ENCODE measurements around the gene HMGCS2. TPM values are rescaled to one million over a fixed set of nuclear protein-coding genes. Genes with fewer than 3 reads are reported as not detected.

The HMGCS2 gene
- total and polyA plus RNA-seq, 4 donors: 297 to 944 (median 841) TPM

- Histone ChIP-seq H3K27me3 (ENCODE audit: control insufficient read depth in 4 of 4, insufficient read depth in 4 of 4, low read length in 3 of 4) (no peaks in the 10 kb centered on the region), H3K9ac (ENCODE audit: low read depth in 1 of 2, low read length in 2 of 2) (no peak overlapping the region), H3K36me3 (ENCODE audit: control insufficient read depth in 4 of 4, insufficient read depth in 3 of 4, low read depth in 1 of 4, low read length in 3 of 4) (no peaks in the 10 kb centered on the region), H3K9me3 (ENCODE audit: control insufficient read depth in 4 of 4, low read length in 3 of 4) (peaks cover 0 to 6% (median 3%) of the 10 kb centered on the region in 4 donors), H3K27ac (ENCODE audit: low read depth in 1 of 2, low read length in 2 of 2) (no peak overlapping the region), H3K4me3 (ENCODE audit: low read depth in 1 of 3, low read length in 3 of 3) (no peak overlapping the region), H3K4me1 (ENCODE audit: control insufficient read depth in 4 of 4, insufficient read depth in 4 of 4, low read length in 3 of 4) (no peaks in the 10 kb centered on the region)
- no peak for TF ChIP-seq ZBTB33 (IDR thresholded peaks at IDR 0.05)
- TF ChIP-seq ATF3 (IDR thresholded peaks at IDR 0.05): no peak
- TF ChIP-seq NR2F2 (IDR thresholded peaks at IDR 0.05): no peak
- no peak for TF ChIP-seq HNF4A (conservative IDR thresholded peaks at IDR 0.05)
- TF ChIP-seq TAF1 (conservative IDR thresholded peaks at IDR 0.05): no peak
- TF ChIP-seq RXRA (IDR thresholded peaks at IDR 0.05): no peak
- TF ChIP-seq RAD21 (IDR thresholded peaks at IDR 0.05): no peak
- WGBS: 88% methylated on average over 6 of the region's 6 CpGs
- DNase-seq (ENCODE audit: low spot score): no peak
Measured at GRCh38 chr1:119703666-119704450, 64.8 kb downstream of the HMGCS2 start.

- 92% methylated on average over 2 of the region's 2 CpGs for WGBS
- no peak overlapping the region for H3K27ac ChIP-seq (ENCODE audit: low read depth in 1 of 2, low read length in 2 of 2)
- H3K36me3 ChIP-seq (ENCODE audit: control insufficient read depth in 4 of 4, insufficient read depth in 3 of 4, low read depth in 1 of 4, low read length in 3 of 4): no peaks in the 10 kb centered on the region
- no peak overlapping the region for H3K9ac ChIP-seq (ENCODE audit: low read depth in 1 of 2, low read length in 2 of 2)
- no peak for TF ChIP-seq HNF4G (IDR thresholded peaks at IDR 0.05)
- TF ChIP-seq MAX (IDR thresholded peaks at IDR 0.05): no peak
- TF ChIP-seq EGR1 (IDR thresholded peaks at IDR 0.05; ENCODE audit: low read depth in 2 of 2): no peak
- TF ChIP-seq REST (IDR thresholded peaks at IDR 0.05): no peak
- no peak for TF ChIP-seq TAF1 (conservative IDR thresholded peaks at IDR 0.05)
- TF ChIP-seq GABPA (IDR thresholded peaks at IDR 0.05 in 1 of 2, conservative IDR thresholded peaks at IDR 0.05 in 1 of 2): no peak
- no peak for TF ChIP-seq NR2F2 (IDR thresholded peaks at IDR 0.05)
- TF ChIP-seq FOXA2 (IDR thresholded peaks at IDR 0.05): no peak
- no peak for TF ChIP-seq SP1 (IDR thresholded peaks at IDR 0.05)
- TF ChIP-seq JUND (IDR thresholded peaks at IDR 0.05): no peak
- no peak for TF ChIP-seq YY1 (IDR thresholded peaks at IDR 0.05)
- no peak for TF ChIP-seq ATF3 (IDR thresholded peaks at IDR 0.05)
- TF ChIP-seq RXRA (IDR thresholded peaks at IDR 0.05): no peak
- TF ChIP-seq ZBTB33 (IDR thresholded peaks at IDR 0.05): no peak
- TF ChIP-seq FOXA1 (IDR thresholded peaks at IDR 0.05): no peak
- TF ChIP-seq HNF4A (conservative IDR thresholded peaks at IDR 0.05): no peak
- no peak for TF ChIP-seq RAD21 (IDR thresholded peaks at IDR 0.05)
- no peaks in the 10 kb centered on the region for H3K4me1 ChIP-seq (ENCODE audit: control insufficient read depth in 4 of 4, insufficient read depth in 4 of 4, low read length in 3 of 4)
- H3K4me3 ChIP-seq (ENCODE audit: low read depth in 1 of 3, low read length in 3 of 3): no peak overlapping the region
- peaks cover 0 to 6% (median 3%) of the 10 kb centered on the region in 4 donors for H3K9me3 ChIP-seq (ENCODE audit: control insufficient read depth in 4 of 4, low read length in 3 of 4)
- no peak for DNase-seq (ENCODE audit: low spot score)
- H3K27me3 ChIP-seq (ENCODE audit: control insufficient read depth in 4 of 4, insufficient read depth in 4 of 4, low read length in 3 of 4): no peaks in the 10 kb centered on the region
Measured at GRCh38 chr1:119702384-119702783, 66.3 kb downstream of the HMGCS2 start.
